Stomach (tissue), 4 donors: ENCODE results near the gene CD2BP2.

Experiments
- POLR2AphosphoS5 ChIP-seq, 3 donors: sonication (generic); formaldehyde crosslinking; IDR thresholded peaks; one replicate each; pipeline ENCODE4 v1.6.1; 2016; ENCODE audit warnings: antibody characterized with exemption in 3 of 3
- TF ChIP-seq, protein P1 (sequence below), 7 experiments: fragments of 450-650 bp in 4 of 7; fragments of 200-600 bp in 3 of 7; sonication (generic) in 3 of 7; IDR thresholded peaks; one replicate each; pipeline ENCODE4 v1.5.1; 2016 to 2019; ENCODE audit warnings: antibody characterized with exemption in 7 of 7, control low read depth in 2 of 7, mild to moderate bottlenecking in 1 of 7

DNA sequence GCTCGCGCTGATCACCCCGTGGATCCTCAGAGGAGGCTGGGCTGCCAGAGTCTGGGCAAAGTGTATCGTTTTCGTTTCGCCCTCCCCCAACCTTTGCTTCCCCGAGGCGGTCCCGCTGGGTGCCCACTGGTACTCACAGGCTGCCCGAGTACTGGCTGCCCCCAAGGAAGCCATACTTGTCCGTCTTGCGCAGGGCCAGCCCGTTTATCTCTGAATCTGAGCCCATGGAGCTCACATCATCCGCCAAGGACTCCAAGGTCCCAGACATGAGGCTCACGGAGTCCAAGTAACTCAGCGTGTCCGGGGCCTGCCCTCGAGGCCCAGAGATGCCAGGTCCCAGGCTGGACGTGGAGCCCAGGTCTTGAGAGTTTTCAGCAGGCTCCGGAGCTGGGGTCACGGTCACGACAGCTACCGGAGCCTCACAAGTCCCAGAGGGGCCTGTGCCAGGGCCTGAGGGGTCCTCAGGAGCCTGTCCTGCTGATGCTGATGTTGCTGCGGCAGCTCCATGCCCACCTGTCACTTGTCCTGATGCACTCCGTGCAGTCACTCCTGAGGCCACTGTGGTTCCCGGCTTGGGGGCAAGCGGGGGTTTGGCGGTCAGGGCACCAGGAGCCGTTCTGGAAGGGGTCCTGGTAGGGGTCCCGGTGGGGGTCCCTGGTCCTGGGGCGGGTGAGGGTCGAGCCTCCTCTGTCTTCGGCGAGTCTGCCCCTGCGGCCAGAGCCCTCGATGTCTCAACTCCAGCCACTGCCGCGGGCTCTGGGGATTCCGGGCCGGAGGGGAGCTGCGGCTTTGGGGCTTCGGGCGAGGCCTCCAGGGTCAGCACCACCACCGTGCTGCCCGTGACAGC is 14.2 kb upstream of the CD2BP2 start:
- TF ChIP-seq, protein P1, sequence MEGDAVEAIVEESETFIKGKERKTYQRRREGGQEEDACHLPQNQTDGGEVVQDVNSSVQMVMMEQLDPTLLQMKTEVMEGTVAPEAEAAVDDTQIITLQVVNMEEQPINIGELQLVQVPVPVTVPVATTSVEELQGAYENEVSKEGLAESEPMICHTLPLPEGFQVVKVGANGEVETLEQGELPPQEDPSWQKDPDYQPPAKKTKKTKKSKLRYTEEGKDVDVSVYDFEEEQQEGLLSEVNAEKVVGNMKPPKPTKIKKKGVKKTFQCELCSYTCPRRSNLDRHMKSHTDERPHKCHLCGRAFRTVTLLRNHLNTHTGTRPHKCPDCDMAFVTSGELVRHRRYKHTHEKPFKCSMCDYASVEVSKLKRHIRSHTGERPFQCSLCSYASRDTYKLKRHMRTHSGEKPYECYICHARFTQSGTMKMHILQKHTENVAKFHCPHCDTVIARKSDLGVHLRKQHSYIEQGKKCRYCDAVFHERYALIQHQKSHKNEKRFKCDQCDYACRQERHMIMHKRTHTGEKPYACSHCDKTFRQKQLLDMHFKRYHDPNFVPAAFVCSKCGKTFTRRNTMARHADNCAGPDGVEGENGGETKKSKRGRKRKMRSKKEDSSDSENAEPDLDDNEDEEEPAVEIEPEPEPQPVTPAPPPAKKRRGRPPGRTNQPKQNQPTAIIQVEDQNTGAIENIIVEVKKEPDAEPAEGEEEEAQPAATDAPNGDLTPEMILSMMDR (IDR thresholded peaks at IDR 0.05): no peak
- no peak for TF ChIP-seq POLR2AphosphoS5 (IDR thresholded peaks at IDR 0.05)
